GDM1 (cell line): ENCODE results near the gene GSE1.

Source experiments
- DNase-seq: peaks from one replicate; lab custom pipeline; 2025; lab: John Stamatoyannopoulos, UW

Gene GSE1

GRCh38 chr16:85661740-85662481 lies 48.8 kb downstream of the GSE1 start:
- DNase-seq: no peak

DNA sequence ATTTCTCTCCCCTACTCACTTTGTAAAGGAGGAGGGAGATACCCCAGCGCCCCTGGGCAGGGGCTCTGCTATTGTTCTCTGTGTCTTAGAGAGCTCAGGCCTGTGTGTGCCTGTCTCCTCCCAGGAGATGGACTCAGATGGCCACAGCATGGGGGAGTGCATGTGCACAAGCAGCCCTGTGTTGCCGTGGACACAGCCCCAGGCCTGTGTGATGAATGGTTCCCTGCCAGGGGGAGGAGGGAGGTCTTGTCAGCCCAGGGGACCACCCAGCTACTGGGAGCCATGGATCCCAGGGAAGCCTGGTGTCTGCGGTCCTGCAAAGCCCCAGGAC lies 49.3 kb downstream of the GSE1 start:
- DNase-seq: no peak

GRCh38 chr16:85662976-85663830 lies 50.1 kb downstream of the GSE1 start:
- no peak for DNase-seq

- no peak for DNase-seq
These were observed 50.8 kb downstream of the GSE1 start for GRCh38 chr16:85663891-85664321.

GRCh38 chr16:85664580-85665372 lies 51.7 kb downstream of the GSE1 start:
- DNase-seq: no peak

DNA sequence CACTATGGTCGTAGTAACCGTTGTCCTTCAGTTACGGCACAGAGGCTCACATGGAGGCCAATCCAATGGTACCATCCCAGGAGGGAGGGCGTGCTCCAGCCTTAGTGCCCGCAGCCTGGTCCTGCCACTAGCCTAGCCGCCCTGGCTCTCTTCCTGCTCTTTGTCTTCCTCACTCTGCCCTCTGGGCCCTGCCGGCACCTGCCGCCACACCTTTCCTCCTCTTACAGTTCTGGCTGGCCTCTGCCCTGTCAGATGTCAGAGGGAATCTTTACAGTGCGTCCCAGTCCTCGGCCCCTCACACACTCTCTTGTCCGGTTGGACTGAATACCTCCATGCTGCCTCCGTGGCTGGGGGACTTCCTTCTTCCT lies 52.2 kb downstream of the GSE1 start:
- no peak for DNase-seq

GRCh38 chr16:85665929-85666328 lies 52.8 kb downstream of the GSE1 start:
- no peak for DNase-seq

- DNase-seq: no peak
These were observed 54.1 kb downstream of the GSE1 start for GRCh38 chr16:85667261-85667660.

DNA sequence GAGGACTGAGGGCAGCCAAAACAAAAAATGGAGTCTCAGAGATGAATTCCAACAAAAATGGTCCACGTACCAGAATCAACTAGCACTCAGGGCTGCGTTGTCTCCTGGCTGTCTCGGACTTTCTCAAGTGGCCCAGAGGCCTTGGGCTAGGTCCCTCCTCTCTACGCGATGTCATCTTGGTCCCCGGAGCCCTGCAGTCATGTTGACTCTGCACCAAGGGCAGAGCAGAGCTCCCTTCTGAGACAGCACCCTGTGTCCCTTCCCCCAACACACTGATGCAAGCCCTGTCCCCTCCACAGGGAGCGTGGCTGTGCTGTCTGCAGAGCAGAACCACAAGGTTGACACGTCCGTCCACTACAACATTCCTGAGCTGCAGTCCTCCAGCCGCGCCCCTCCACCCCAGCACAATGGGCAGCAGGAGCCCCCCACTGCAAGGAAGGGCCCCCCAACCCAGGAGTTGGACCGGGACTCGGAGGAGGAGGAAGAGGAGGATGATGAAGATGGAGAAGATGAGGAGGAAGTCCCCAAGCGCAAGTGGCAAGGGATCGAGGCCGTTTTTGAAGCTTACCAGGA lies 54.8 kb downstream of the GSE1 start:
- no peak for DNase-seq

GRCh38 chr16:85668676-85669424 lies 55.7 kb downstream of the GSE1 start:
- no peak for DNase-seq

- DNase-seq: no peak
These were observed 57.7 kb downstream of the GSE1 start for GRCh38 chr16:85670840-85671239.

- DNase-seq: no peak
These were observed 60.7 kb downstream of the GSE1 start for GRCh38 chr16:85673529-85674417.

DNA sequence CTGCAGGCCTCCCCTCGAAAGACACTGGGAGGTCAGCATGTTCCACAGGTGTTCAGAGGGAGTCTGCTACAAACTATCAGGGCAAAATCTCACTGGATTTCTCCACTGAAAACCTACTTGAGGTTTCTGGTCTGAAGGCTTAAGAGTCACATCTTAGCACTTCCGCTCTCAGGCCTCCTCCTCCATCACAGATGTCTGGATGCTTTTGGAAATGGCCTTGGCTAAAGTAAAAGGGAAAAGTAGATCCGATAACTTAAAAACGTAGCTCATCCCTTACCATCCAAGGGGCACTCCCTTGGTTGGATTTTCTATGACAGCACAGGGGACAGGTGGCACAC lies 61.3 kb downstream of the GSE1 start:
- DNase-seq: no peak

DNA sequence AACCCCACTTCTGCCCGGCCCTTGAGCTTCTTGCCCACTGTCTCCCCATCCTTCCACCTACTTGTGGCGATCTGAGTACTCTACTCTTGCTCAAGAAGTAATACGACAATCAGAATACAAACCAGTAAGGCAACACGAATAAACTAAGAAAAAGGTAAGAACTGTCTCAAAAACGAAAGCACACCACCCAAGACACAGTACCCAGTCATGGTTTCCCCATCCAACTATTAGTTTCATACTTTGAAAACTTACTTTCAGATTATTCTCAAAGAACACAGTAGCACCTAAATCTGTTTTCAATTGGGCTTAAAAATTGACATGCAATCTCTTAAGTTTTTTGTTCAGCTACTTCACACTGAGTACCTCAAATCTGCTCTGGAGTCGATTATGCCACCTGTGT lies 61.7 kb downstream of the GSE1 start:
- DNase-seq: no peak

GRCh38 chr16:85675251-85675874 lies 62.2 kb downstream of the GSE1 start:
- DNase-seq: no peak

GRCh38 chr16:85676466-85676865 lies 63.3 kb downstream of the GSE1 start:
- no peak for DNase-seq

DNA sequence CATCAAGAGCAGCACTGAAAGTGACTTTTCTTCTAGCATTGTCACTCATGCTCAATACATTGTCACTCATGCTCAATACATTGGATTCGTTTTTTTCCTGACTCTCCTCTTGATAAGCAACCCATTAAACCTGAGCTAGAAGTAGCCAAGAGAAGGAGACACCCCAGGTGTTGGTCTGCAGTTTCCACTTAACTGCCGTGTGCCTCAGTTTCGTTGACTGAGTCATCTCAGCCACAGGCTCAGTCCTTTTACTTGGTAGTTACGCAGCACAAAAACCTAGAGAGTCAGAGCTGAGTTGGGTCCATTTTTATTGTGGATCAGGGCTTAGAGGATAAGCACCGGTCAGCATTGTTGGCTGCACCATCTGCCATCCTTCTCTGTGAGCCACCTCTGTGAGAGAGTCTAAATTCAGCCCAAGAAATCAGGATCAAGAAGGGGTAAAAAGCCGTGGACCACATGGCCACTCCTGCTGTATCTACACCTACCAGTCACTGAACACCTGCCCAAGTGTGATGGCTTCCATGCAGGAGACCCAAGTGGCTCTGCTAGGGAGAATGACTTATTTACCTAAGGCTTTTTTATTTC lies 64.4 kb downstream of the GSE1 start:
- no peak for DNase-seq

- no peak for DNase-seq
These were observed 64.9 kb downstream of the GSE1 start for GRCh38 chr16:85678016-85678415.

- DNase-seq: no peak
These were observed 65.7 kb downstream of the GSE1 start for GRCh38 chr16:85678821-85679220.

DNA sequence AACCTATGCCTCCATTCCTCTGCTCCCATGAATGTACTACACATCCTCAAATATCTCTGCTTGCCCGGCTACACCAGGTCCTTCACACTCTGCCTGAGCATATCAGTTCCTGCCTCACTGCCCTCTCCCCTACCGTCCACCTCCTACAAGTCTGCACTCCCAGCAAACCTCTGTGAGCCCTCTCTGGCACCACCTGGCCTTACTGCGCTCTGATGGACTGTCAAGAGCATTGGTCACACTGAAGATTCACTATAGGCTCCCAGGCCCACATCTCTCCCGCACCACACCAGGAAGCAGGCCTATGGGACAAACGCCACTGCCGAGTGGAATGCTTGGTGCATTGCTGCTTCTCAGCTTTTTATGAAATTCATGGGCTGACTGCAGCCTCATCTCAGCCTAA lies 66.7 kb downstream of the GSE1 start:
- DNase-seq: no peak
